HG02852 (cell line): Measurements from ENCODE around the gene SLC23A1.
"Not testable (repeated sequence)": the region's sequence is repeated elsewhere in the genome, so short reads cannot be mapped to it uniquely, and the experiment has no call there.

Experiments used
- ATAC-seq: cut with Tn5 transposase; IDR thresholded peaks from one replicate; pipeline ENCODE4 v1.9.1; 2021; ENCODE audit warnings: mild to moderate bottlenecking, moderate library complexity; ENCODE audit not compliant: unreplicated experiment

SLC23A1 gene

GRCh38 chr5:139374909-139375308 is 8.2 kb downstream of the SLC23A1 start:
- no peak for ATAC-seq

- ATAC-seq: no peak
Measured at GRCh38 chr5:139371482-139372435, 11.3 kb downstream of the SLC23A1 start.

- no peak for ATAC-seq
Measured at GRCh38 chr5:139369181-139369580, 13.9 kb downstream of the SLC23A1 start.

GRCh38 chr5:139368613-139369012 is 14.5 kb downstream of the SLC23A1 start:
- ATAC-seq: no peak

GRCh38 chr5:139364466-139364865 is 18.6 kb downstream of the SLC23A1 start:
- no peak for ATAC-seq

- no peak for ATAC-seq
Measured at GRCh38 chr5:139363937-139364336, 19.2 kb downstream of the SLC23A1 start.

- ATAC-seq: no peak
Measured at GRCh38 chr5:139361835-139362429, 21.2 kb downstream of the SLC23A1 start.

- ATAC-seq: no peak
Measured at GRCh38 chr5:139360384-139360783, 22.7 kb downstream of the SLC23A1 start.

- ATAC-seq: no peak
Measured at GRCh38 chr5:139358064-139358463, 25.0 kb downstream of the SLC23A1 start.

GRCh38 chr5:139355900-139356299 is 27.2 kb downstream of the SLC23A1 start:
- ATAC-seq: not testable (repeated sequence)

- ATAC-seq: no peak
Measured at GRCh38 chr5:139354186-139354585, 28.9 kb downstream of the SLC23A1 start.

GRCh38 chr5:139347863-139348262 is 35.2 kb downstream of the SLC23A1 start:
- ATAC-seq: not testable (repeated sequence)

- not testable (repeated sequence) for ATAC-seq
Measured at GRCh38 chr5:139345442-139345841, 37.7 kb downstream of the SLC23A1 start.

GRCh38 chr5:139344177-139344576 is 38.9 kb downstream of the SLC23A1 start:
- no peak for ATAC-seq

- ATAC-seq: no peak
Measured at GRCh38 chr5:139343476-139343875, 39.6 kb downstream of the SLC23A1 start.

GRCh38 chr5:139342423-139342723 is 40.7 kb downstream of the SLC23A1 start:
- peak; percentile 54 for ATAC-seq

GRCh38 chr5:139341689-139342422 is 41.2 kb downstream of the SLC23A1 start, which contains the start of gene PAIP2:
PAIP2 (plus strand) TSS chr5:139341854; CDS start chr5:139363785, 21,931 bp downstream.
- peak; percentile 88 for ATAC-seq

GRCh38 chr5:139341187-139341688 is 41.9 kb downstream of the SLC23A1 start:
- no peak for ATAC-seq

- ATAC-seq: no peak
Measured at GRCh38 chr5:139340051-139340450, 43.0 kb downstream of the SLC23A1 start.

- ATAC-seq: no peak
Measured at GRCh38 chr5:139335811-139336210, 47.3 kb downstream of the SLC23A1 start.
